Midbrain (tissue), 1 donor: ENCODE data around the gene GRB2.

Source experiments
- DNase-seq: peaks from one replicate; lab custom pipeline; 2025; lab: John Stamatoyannopoulos, UW

The GRB2 gene

DNA sequence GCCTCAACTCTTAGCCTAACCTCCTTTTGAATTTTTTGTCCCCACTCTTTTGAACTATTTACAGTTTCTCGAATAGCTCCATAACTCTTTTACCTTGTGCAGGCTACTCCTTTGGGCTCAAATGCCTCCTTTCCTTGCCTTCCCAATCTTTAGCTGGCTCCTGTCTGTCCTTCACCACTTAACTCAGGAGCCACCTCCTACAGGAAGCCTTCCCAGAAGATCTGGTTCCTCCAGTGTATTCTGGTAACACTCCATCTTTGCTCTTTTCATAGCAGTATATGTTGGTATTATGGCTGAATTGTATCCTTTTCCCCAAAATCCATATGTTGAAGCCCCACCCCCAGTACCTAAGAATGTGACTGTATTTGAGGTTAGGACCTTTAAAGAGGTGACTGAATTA lies 9.0 kb upstream of the GRB2 start:
- no peak for DNase-seq

DNA sequence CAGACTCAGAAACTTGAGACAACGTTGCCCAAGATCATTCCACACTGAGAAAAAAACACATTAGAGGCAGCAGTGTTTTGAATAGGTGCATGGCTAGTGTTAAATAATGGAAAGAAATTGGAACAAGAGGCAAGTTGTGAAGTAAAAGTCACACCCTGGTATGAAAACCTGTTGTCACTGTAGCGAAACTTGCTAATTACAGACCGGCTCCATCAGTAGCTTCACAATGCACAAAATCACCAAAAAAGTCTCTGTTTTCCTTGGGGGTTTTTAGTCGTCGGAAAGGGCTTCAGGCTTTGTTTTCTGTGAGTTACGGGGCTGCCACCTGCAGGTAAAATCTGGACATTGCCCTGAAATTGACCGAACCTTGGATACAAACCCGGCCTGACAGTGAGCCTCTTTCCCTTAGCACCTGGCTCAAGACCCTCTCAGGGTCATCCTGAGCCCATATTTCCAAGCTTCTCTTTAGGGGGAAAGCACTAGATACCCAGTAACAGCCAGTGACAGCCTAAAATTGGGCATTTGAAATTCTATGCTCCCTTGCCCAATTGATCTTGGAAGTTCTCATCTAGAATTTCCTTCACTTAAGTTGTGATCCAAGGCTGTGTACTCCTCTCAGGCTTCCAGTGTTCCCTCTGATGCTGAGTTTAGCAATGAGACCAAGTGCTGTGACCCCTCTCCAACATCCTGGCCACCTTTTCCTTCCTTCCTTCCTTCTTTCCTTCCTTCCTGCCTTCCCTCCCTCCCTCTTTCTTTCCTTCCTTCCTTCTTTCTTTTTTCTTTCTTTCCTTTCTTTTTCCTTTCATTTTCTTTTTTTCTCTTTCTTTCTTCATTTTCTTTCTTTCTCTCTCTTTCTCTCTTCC lies 7.2 kb upstream of the GRB2 start:
- DNase-seq, result peak; percentile 82

DNA sequence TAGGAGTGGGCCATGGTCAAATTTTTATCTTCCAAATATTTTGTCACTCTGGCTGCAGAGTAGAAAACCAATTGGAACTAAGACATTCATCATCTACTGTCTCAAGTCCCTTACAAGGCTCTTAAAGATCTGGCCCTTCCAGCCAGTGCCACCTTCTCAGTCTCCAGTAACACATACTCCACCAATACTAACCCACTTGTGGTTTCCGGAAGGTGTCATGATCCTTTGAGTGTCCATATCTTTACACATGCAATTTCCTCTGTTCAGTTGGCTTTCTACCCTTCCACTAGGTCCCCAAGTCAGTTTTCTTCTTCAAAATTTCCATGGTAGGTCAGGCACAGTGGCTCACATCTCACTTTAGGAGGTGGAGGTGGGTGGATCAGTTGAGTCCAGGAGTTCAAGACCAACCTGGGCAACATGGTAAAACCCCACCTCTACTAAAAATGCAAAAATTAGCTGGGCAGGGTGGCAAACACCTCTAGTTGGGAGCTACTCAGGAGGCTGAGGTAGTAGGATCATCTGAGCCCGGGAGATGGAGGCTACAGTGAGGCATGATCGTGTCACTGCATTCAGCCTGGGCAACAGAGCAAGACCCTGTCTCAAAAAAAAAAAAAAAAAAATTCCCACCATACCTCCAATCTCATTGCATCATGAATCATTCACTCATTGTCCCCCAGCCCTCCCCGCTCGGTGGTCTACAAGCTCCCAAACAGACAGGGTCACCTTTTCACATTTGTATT lies 6.0 kb upstream of the GRB2 start:
- DNase-seq, result no peak

DNA sequence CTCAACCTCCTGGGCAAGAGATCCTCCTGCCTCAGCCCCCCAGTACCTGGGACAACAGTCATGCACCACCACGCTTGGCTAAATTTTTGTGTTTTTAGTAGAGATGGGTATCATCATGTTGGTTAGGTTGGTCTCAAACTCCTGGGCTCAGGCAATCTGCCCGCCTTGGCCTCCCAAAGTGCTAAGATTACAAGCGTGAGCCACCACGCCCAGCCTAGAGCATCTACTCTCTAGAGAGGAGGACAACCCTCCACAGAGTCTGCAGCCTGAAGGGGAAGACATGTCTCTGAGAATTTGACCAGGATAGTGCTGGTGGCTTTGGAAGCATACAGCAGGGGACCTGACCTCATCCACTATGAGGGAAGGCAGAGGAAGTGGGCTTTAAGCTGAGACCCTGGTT lies 4.7 kb upstream of the GRB2 start:
- DNase-seq, result no peak

DNA sequence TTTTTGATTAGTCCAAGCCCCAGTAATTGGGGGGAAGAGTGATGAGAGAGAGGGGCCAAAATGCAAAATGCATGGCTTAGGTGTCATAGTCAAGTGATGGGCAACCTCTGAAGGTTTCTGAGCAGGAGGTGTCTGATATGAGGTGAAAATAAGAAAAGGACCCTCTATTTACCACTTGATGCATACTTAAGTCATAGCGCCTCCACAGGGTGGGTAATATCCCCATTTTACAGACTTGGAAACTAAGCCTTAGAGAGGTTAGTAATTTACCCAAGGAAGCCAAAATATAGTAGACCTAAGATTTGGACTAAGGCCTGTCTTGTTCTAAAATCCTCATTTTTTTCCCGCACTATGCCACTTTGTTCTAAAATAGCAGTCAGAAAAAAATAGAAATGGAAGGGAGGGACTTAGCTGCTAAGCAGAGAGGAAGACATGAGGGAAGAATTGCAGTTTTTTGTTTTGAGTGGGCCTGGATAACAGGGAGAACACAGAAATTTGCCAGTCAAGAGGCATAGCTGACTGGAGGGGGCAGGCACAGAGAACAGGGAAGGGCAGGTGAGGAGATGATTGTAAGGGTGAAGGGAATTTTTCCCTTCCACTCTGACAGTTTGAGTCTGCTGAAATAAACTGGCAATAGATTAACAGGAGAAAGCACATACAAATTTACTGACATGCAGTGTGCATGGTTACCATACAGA lies 2.3 kb upstream of the GRB2 start:
- DNase-seq, result no peak

DNA sequence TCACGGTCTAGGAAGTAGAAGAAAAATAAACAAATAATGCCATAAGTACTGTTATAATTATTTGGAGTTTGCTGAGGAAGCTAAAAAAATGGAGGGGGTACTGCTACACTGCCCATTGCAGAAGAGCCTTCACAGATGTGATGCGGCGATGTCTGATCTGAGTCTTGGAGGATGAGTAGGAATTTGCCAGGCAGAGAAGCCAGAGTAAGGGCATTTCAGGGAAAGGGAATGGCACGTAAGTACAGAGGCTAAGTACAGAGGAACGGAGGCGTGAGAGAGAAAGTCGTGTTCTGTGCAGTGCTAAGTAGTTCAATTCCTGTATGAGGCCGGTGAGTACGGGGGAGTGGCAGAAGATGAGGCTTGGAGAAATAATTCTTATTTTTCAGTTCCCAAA lies 741 bp upstream of the GRB2 start:
- DNase-seq, result no peak

DNA sequence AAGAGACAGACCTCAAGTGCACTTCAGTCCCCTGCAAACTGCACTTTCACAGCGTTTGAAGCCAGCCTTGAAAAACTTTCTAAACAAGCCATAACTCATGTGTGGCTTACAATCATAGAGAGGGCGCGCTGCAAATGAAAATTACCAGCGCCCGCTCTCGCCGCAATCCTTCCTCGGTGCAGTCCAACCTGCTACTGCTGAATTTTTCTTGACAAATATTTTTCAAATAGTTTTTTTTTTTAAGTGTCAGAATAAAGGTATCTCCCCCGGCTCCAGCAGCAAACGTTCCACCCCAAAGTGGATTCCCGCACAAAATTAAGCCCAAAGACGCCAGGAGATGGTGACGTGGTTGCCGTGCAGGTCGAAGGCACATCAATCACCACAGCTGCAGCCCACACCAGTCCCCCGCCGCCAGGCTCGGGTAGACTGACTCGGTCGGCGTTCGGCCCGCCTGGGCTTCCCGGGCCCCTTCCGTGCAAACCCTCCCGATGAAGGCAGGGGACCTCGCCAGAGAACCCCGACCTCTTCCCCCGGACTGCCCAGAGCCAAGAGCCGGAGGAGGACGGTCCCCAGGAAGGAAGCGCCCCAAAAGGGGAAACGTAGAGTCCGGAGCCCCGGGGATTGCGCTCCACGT lies 630 bp downstream of the GRB2 start:
- peak; percentile 41 for DNase-seq

DNA sequence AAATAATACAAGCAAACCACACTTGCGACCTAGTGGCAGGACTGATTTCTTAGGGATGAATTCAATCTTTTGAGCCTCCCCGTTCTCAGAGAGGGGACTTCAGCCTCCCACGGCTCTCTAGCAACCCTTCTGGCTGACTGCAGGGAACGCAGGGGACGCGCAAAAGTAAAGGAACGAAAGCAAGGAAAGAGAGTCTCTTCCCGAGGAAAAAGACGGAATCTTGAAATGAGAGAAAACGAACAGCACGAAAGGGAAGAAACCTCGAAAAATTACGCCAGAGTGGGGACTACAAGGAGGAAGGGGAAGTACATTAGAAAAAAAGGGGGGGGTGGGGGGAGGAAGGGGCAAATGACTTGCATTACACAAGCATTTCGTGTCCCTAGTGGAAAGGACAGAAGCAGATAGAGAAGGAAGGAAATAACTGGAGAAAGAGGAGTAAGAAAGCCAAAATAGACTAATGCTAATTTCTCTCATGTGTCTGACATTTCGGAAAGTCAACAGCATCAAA lies 1.2 kb downstream of the GRB2 start:
- DNase-seq, result peak; percentile 68

DNA sequence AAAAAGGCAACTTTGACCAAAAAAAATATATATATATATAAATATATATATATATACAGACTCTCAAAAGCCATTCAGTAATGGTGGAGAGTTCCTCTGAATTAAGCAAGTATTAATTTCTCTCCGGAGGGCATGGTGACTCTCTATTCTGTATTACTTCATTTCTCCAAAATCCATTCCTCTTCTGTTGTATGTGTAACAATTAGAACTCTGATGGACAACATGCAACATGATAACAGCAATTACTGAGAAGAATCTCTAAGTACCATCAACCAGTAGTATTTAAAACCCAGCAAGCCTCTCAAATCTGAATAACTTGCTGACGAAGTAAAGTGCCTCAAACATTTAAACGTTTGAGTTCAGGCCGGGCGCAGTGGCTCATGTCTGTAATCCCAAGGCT lies 2.3 kb downstream of the GRB2 start:
- DNase-seq, result no peak

DNA sequence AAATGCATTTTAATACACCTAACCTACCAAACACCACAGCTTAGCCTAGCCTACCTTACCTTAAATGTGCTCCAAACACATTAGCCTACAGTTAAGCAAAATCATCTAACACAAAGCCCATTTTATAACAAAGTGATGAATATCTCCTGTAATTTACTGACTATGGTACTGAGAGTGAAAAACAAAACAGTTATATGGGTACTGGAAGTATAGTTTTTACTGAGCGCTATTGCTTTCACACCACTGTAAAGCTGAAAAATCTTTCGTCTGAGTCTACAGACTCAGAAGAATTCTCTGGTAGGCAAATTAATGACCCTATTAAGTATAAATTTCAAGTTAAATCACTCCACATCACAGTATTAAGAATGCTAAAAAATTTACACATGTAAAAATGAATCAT lies 3.5 kb downstream of the GRB2 start:
- no peak for DNase-seq

DNA sequence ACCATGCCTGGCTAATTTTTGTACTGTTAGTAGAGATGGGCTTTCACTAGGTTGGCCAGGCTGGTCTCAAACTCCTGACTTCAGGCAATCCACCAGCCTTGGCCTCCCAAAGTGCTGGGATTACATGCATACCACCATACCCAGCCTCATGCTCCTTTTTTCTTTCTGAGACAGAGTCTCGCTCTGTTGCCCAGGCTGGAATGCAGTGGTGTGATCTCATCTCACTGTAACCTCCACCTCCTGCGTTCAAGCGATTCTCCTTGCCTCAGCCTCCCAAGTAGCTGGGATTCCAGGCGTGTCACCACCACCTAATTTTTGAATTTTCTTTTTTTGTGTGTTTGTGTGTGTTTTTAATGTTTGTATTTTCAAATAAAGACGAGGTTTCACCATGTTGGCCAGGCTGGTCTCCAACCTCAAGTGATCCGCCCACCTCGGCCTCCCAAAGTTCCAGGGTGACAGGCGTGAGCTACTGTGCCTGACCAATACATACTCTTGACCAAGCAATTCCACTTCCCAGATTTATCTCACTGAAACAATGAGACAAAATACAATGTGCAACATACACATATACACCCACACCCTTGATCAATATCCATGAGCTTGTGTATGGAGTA lies 5.0 kb downstream of the GRB2 start:
- DNase-seq, result no peak

DNA sequence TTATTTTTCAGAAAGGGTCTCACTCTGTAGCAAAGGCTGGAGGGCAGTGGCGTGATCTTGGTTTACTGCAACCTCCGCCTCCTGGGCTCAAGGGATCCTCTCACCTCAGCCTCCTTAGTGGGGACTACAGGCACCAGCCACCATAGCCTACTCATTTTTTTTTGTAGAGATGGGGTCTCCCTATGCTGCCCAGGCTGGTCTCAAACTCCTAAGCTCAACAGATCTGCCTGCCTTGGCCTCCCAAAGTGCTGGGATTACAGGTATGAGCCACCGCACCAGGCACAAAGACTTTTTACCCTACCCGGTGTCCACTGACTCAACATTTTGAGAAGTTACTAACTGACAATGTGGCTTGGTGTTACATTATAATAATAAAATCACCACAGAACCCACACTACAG lies 7.2 kb downstream of the GRB2 start:
- DNase-seq, result no peak

DNA sequence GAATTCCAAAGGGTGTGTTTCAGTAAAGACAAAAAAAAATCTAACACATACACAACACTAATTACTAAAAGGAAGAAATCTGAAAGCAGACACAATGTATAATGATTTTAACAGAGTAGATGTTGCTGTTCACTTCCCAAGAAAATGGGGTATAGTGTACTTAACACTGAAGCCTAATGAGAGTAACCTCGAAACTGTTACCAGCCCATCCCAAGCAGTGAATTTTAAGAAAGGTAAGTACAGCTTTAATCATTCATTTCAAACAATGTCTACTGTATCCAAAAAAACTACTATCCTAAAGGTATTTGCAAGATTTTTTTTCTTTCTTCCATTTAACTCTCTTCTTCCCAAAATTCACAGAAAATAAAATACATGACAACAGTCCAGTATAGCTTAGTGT lies 8.3 kb downstream of the GRB2 start:
- DNase-seq, result no peak

DNA sequence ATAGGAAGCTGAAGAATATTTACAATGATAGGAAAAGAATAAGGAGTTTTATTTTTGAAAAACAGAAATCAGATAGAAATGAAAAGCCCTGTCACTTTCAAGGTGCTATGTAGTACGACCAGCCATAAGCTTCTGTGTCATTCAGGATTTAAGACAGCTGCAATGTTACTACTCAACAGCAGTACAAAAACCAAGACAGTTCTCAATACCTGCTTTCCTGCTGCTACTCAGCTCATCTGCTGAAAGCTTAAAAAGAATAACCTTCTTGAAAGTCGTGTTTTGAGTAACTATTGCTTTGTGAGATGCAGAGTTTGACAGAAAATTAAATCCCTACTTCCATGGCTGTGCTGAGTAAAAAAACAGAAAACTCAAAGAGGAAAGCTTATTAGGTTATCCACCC lies 8.7 kb downstream of the GRB2 start:
- DNase-seq, result no peak

DNA sequence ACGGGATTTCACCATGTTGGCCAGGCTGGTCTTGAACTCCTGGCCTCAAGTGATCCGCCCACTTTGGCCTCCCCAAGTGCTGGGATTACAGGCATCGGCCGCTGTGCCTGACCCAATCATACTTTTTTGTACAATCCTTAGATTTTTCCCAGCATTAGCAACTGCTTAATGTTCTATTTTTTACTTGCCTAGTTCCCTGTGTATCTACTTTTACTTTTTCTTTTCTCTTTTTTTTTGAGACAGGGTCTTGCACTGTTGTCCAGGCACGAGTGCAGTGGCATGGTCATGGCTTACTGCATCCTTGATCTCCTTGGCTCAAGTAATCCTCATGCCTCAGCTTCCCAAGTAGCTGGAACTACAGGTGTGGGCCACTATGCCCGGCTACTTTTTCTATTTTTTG lies 9.5 kb downstream of the GRB2 start:
- no peak for DNase-seq

DNA sequence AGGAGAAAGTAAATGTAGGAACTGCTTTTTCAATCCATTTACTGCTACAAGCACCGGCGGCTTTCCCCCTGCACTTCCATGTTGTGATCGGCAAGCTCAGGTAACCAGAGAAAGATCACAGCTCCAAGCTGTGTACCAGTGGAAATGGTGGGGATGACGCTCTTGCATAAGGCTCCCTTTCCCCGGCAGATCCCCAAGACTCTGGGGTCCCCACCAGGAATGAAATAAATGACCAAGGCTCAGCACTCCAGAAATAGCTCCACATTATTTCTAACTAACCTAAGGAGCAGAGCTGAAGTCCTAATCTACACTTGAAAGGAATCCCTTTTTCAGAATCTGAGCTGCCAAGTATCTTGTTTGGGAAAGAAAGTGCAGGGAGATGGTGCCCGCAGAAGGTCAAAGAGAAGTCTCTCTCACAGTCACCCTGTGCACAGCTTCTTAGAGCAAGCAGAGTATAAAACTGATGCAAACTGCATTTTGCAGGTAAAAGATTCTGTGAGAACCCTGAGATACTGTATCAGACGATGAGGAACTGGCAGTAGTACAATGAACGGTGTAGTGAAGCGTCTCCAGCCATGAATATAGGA lies 11.1 kb downstream of the GRB2 start:
- DNase-seq, result no peak

DNA sequence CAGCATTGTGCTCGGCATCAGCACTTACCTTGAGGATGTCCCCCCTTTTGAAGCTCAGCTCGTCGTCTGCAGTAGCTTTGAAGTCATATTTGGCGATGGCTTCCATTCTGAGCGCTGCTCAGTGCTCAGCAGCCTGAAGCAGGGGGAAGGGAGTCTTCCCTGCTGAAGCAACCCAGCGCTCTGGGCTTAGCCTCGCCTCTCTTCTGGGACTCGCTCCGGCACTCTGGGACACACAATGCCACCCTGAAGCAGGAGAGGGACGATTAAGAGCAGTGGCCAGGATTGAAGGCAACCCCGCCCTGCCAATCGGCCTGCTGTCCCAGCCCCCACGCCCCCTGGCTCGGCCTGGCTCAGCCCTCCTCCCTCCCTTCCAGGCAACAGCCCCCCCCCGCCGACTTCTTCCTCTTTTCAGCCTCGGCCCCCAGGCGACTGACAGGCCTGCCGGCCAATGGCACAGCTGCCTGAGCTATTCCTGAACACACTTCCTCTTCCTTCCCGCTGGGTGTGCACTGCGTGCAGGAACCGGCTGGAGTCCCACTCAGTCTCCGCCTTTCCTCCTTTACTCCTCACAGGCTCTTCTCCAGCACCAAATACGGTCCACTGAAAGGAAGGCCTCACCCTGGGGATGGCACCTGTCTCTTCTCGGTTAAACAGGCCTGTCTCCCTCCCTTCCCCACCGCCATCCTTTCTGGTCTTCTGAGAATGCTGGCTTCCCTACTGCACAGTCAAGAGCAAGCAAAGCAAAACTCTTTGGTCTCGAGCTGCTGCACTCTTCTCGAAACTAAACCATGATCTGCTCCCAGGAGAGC lies 11.8 kb downstream of the GRB2 start:
- DNase-seq, result peak; percentile 99

DNA sequence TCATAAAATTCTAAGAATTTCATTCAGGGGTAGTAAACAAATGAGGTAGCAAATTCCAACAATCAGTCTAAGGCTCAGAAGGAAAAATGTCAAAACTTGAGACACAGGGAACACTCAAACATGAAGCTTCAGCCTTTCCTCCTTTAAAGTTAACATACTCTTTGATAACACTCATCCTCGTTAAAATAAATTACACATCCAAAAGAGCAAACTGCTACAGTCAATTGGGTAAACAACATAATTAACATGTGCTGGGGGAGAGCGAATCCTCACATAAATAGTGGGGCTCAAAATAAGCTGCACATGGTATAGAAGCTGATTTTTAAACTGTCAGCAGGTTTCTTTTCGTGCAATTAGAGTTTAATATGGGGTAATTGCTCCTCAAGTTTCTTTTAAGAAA lies 12.9 kb downstream of the GRB2 start:
- no peak for DNase-seq

DNA sequence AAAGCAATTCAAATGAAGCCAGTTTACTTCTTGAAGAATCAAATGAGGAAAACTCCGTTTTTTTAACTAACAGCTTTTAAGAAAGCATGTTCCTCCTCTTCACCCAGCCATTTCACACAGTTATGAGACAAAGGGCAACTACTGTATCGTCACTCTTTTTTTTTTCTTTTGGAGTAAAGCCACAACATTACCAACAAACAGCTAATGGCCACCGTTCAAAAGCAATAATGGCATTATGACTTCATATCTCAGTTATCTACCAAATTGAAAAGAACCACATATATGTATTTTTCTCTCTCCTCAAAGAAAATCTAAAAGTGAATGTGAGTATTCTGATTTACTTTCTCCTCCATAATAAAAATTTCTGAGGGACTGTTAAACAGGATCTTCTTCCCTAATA lies 14.5 kb downstream of the GRB2 start:
- no peak for DNase-seq

DNA sequence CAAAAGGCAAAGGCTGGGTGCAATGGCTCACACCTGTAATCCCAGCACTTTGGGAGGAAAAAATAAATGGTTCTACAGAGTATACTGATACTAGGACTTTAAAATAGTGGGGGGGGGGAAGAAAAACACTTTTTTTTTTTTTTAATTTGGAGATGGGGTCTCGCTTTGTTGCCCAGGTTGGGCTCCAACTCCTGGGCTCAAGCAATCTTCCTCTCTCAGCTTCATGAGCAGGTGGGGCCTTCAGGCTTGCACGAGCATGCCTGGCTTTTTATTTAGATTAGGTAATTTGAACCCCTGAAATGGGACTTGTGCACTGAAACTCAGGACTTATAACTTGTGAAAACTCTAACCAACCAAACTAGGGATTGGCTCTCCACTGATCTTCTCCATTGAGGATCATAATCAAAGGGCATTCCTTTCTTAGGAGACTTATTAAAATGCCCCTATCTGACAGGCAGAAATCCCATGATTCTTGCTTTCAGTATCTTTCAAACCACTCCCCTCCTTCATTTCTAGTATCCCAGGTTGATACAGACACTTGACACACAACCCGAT lies 16.9 kb downstream of the GRB2 start:
- no peak for DNase-seq
